HepG2 (cell line): Measurements from ENCODE around the gene MAP1LC3A. TPM values are rescaled to one million over a fixed set of nuclear protein-coding genes. Genes with fewer than 3 reads are reported as not detected.

ENCODE experiments used
- ATF3 ChIP-seq: sonication (generic); formaldehyde crosslinking; IDR thresholded peaks from 2 replicates; pipeline ENCODE4 v1.4.0; 2020; ENCODE audit warnings: missing genetic modification reagents
- EZH2 ChIP-seq: conservative IDR thresholded peaks from 2 replicates; pipeline ENCODE4 v1.6.1; 2012; ENCODE audit warnings: mild to moderate bottlenecking, low read depth, low read length, moderate library complexity
- GPBP1L1 ChIP-seq: sonication (generic); formaldehyde crosslinking; IDR thresholded peaks from 2 replicates; pipeline ENCODE4 v1.5.0; 2020; ENCODE audit warnings: mild to moderate bottlenecking, missing genetic modification reagents
- JUN ChIP-seq: sonication (generic); formaldehyde crosslinking; IDR thresholded peaks from 2 replicates; pipeline ENCODE4 v1.4.0; 2020; ENCODE audit warnings: mild to moderate bottlenecking, missing genetic modification reagents
- LBX2 ChIP-seq: sonication (generic); formaldehyde crosslinking; IDR thresholded peaks from 2 replicates; pipeline ENCODE4 v1.5.0; 2020; ENCODE audit warnings: missing genetic modification reagents, mild to moderate bottlenecking, borderline replicate concordance
- MED1 ChIP-seq: sonication (generic); formaldehyde crosslinking; IDR thresholded peaks from 2 replicates; pipeline ENCODE4 v1.4.0; 2020; ENCODE audit warnings: missing genetic modification reagents
- MTF2 ChIP-seq: sonication (generic); formaldehyde crosslinking; IDR thresholded peaks from 2 replicates; pipeline ENCODE4 v1.5.0; 2020; ENCODE audit warnings: missing genetic modification reagents, borderline replicate concordance
- NRL ChIP-seq: sonication (generic); formaldehyde crosslinking; IDR thresholded peaks from 2 replicates; pipeline ENCODE4 v1.5.0; 2020; ENCODE audit warnings: missing genetic modification reagents, mild to moderate bottlenecking, moderate library complexity, borderline replicate concordance
- REXO4 ChIP-seq: sonication (generic); formaldehyde crosslinking; IDR thresholded peaks from 2 replicates; pipeline ENCODE4 v1.8.0; 2022; ENCODE audit warnings: missing genetic modification reagents, mild to moderate bottlenecking, borderline replicate concordance
- TRIM24 ChIP-seq: sonication (generic); formaldehyde crosslinking; IDR thresholded peaks from 2 replicates; pipeline ENCODE4 v1.8.0; 2022; ENCODE audit warnings: mild to moderate bottlenecking, missing genetic modification reagents
- ZNF143 ChIP-seq: sonication (generic); formaldehyde crosslinking; IDR thresholded peaks from 2 replicates; pipeline ENCODE4 v1.4.0; 2020; ENCODE audit warnings: missing genetic modification reagents
- ZNF552 ChIP-seq: sonication (generic); formaldehyde crosslinking; IDR thresholded peaks from 2 replicates; pipeline ENCODE4 v1.9.0; 2022; ENCODE audit warnings: missing genetic modification reagents, mild to moderate bottlenecking, borderline replicate concordance
- ZNF619 ChIP-seq: sonication (generic); formaldehyde crosslinking; IDR thresholded peaks from 2 replicates; pipeline ENCODE4 v1.4.0; 2020; ENCODE audit warnings: mild to moderate bottlenecking, missing genetic modification reagents
- polyA plus RNA-seq, 8 experiments: library from polyadenylated mRNA; depleted of rRNA in 3 of 8; stranded (reverse) in 7 of 8; unstranded in 1 of 8; fragments of >200 nt; fragmentation: Illumina TruSeq in 4 of 8; extraction: Trizol in 4 of 8; gene quantifications; 2 replicates each; pipeline versions ENCODE4 v1.2.1 to v1.2.3, GENCODE V29; 2011 to 2016; ENCODE audit warnings: low read depth in 4 of 8, missing spikeins in 1 of 8, mixed read lengths in 1 of 8; ENCODE audit not compliant: insufficient read depth in 1 of 8
- total RNA-seq, 5 experiments: library from RNA; depleted of rRNA; stranded (reverse); fragments of >200 nt; fragmentation: Illumina TruSeq; extraction: Trizol; gene quantifications; 2 replicates each; pipeline ENCODE4 v1.2.3, GENCODE V29; 2016; ENCODE audit warnings: low read depth in 1 of 5
- TF ChIP-seq, protein P1 (sequence below): sonication (generic); formaldehyde crosslinking; IDR thresholded peaks from 2 replicates; pipeline ENCODE4; 2020; ENCODE audit warnings: missing genetic modification reagents, mild to moderate bottlenecking, borderline replicate concordance
- TF ChIP-seq, protein P2 (sequence below): sonication (generic); formaldehyde crosslinking; IDR thresholded peaks from 2 replicates; pipeline ENCODE4 v1.9.0; 2021; ENCODE audit warnings: missing genetic modification reagents, borderline replicate concordance
- TF ChIP-seq, protein P3 (sequence below): sonication (generic); formaldehyde crosslinking; IDR thresholded peaks from 2 replicates; pipeline ENCODE4 v1.4.0; 2020; ENCODE audit warnings: mild to moderate bottlenecking, missing genetic modification reagents

Gene MAP1LC3A
- total and polyA plus RNA-seq, 2 of the 13 experiments (the other 11 are each of a cell fraction or from before 2014, with no cell fraction given) = not detected

DNA sequence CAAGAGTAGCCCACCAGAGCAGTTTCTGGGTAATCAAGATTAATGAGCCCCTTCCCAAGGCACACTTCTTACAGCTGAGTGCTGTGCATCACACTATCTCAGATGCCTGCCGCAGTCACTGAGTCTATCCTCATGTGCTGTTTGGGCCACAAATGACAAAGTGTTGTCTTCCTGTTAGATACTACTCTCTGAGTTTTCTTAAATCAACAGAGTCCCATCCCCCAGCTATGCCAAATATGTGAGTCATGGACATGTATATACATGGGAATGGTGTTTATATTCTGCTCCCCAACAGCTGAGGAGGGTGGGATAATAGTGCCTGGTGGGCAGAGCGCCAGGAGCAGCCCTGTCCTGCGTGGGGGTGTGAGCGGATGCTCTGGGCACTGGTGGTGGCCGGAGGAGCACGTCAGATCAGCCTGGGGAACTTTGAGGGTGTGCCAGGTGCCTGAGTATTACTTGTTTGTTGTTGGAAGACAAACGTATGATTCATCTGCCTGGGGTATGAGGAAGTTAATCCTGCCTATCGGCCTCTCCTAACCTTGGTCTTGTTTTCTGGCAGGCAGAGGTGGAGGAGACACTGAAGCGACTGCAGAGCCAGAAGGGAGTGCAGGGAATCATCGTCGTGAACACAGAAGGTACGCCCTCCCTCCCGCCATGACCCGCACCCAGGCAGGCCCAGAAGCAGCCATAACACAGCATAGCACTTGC is 32.7 kb upstream of the MAP1LC3A start (continued):
- TF ChIP-seq, protein P1, sequence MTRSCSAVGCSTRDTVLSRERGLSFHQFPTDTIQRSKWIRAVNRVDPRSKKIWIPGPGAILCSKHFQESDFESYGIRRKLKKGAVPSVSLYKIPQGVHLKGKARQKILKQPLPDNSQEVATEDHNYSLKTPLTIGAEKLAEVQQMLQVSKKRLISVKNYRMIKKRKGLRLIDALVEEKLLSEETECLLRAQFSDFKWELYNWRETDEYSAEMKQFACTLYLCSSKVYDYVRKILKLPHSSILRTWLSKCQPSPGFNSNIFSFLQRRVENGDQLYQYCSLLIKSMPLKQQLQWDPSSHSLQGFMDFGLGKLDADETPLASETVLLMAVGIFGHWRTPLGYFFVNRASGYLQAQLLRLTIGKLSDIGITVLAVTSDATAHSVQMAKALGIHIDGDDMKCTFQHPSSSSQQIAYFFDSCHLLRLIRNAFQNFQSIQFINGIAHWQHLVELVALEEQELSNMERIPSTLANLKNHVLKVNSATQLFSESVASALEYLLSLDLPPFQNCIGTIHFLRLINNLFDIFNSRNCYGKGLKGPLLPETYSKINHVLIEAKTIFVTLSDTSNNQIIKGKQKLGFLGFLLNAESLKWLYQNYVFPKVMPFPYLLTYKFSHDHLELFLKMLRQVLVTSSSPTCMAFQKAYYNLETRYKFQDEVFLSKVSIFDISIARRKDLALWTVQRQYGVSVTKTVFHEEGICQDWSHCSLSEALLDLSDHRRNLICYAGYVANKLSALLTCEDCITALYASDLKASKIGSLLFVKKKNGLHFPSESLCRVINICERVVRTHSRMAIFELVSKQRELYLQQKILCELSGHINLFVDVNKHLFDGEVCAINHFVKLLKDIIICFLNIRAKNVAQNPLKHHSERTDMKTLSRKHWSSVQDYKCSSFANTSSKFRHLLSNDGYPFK = peak; percentile 84; the same call in 1 of the 2 replicates
- TF ChIP-seq ZNF619 (CRISPR knock-in tag) = peak; percentile 93
- TF ChIP-seq REXO4 (CRISPR knock-in tag) = no peak
- TF ChIP-seq ZNF143 (CRISPR knock-in tag) = peak; percentile 56; the same call in 1 of the 2 replicates
- TF ChIP-seq JUN (CRISPR knock-in tag) = peak; percentile 98
- no peak for TF ChIP-seq GPBP1L1 (CRISPR knock-in tag)
- TF ChIP-seq, protein P2, sequence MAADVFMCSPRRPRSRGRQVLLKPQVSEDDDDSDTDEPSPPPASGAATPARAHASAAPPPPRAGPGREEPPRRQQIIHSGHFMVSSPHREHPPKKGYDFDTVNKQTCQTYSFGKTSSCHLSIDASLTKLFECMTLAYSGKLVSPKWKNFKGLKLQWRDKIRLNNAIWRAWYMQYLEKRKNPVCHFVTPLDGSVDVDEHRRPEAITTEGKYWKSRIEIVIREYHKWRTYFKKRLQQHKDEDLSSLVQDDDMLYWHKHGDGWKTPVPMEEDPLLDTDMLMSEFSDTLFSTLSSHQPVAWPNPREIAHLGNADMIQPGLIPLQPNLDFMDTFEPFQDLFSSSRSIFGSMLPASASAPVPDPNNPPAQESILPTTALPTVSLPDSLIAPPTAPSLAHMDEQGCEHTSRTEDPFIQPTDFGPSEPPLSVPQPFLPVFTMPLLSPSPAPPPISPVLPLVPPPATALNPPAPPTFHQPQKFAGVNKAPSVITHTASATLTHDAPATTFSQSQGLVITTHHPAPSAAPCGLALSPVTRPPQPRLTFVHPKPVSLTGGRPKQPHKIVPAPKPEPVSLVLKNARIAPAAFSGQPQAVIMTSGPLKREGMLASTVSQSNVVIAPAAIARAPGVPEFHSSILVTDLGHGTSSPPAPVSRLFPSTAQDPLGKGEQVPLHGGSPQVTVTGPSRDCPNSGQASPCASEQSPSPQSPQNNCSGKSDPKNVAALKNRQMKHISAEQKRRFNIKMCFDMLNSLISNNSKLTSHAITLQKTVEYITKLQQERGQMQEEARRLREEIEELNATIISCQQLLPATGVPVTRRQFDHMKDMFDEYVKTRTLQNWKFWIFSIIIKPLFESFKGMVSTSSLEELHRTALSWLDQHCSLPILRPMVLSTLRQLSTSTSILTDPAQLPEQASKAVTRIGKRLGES (CRISPR knock-in tag) = no peak
- peak; percentile 89 for TF ChIP-seq ATF3 (CRISPR knock-in tag)
- TF ChIP-seq TRIM24 (CRISPR knock-in tag) = no peak
- peak; percentile 94 for TF ChIP-seq MED1 (CRISPR knock-in tag)
- TF ChIP-seq EZH2 = no peak
- TF ChIP-seq NRL (CRISPR knock-in tag) = peak; percentile 18; the same call in 1 of the 2 replicates
- TF ChIP-seq LBX2 (CRISPR knock-in tag) = no peak
- no peak for TF ChIP-seq MTF2 (CRISPR knock-in tag)
- TF ChIP-seq, protein P3, sequence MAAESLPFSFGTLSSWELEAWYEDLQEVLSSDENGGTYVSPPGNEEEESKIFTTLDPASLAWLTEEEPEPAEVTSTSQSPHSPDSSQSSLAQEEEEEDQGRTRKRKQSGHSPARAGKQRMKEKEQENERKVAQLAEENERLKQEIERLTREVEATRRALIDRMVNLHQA (CRISPR knock-in tag) = no peak
- no peak for TF ChIP-seq ZNF552 (CRISPR knock-in tag)
